Embryonic facial prominence (tissue), 1 donor: ENCODE data around the gene IRX2.

Source experiments
- DNase-seq: peaks from one replicate; pipeline ENCODE4 v3.0.0-alpha.2; 2016; ENCODE audit errors: extremely low spot score

The IRX2 gene

DNA sequence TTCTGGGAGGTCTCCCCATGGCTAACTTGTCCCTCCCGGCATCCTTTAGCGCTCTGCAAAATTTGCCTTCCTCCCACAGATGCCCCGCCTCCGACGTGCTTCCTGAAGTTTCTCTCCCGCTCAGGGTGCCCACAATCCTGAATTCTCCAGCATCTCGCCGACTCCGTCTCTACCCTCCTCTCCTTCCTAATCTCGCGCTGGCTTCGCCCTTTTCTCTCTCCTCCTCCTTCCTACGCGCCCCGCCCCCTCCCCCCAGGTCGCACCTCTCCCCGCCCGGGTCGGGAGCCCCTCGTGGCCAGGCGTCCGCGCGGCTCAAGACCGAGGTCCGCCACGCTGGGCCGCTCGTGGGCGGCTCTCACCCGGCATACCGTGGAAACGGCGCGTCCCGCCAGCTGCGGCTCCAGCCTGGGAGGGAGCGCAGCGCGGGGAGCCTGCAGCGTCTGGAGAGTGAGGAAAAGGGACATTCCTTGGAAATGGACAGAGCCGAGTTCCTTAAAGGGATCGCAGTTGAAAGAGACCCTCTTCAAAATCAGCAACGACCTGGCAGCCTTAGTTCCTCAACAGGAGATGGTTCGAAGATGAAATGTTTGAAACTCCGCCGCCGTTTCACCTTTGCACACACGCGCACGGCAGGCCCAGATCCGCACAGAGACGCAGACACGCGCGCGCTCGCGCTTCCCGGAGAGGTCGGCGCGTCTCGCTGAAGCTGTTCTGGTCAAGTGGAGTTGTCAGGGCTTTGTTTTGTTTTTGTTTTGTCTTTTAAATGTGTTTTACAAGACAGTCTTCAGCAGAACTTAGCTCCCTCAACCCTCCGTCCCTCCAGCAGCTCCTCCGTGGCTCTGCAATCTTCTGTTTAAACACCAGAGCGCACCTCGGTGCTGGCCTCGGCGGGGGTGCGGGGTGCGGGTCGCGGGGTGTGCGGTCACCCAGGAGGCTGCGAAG lies 5.0 kb upstream of the IRX2 start:
- DNase-seq, result no peak

DNA sequence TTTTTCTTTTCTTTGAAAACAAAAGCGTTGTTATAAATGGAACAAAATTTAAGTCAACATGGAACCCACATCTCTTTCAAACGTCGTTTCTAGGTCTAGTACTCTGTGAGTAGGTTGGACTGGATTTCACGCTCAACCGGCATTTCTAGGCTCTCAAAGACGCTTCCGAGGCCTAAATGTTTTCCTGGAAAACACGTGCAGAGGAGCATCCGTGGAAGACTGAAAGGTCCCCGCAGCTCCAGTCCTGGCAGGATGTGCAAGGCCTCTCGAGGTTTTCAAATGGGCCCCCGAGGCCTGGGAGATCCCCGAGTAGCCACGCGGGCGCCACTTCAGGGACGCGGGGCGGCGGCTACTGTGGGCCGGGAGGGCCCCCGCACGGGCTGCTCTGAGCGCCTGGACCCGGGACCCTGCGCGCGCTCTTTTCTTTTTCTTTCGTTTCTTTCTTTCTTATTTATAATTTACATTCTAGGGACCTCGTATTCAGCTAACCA lies 4.2 kb upstream of the IRX2 start:
- DNase-seq, result no peak

DNA sequence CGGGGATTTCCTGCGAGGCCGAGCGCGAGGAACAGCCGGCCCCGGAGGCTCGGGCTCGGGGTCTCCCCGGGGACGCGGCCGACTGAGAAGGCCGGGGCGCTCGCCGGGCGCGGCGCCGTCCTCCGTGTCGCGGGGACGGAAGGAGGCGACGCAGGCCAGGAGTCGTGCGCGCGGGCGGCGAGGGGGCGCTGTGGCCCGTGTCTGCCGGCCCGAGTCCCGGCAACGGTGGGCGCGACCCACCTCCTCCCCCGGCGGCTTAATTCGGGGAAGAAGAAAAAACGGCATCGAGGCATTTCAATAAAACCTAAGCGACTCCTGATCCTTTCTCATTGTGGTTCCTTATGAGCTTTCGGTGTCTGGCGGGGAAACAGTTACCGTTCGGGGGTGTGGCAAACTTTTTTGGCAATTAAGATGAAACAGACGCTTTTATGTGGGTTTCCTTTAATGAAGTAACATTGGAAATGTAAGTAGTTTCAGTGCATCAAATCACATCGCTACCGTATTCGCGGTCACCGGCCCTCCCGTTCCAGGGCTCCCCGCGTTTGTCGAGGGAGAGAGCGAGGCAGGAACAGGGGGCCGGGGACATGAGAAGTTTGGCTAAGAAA lies 3.7 kb upstream of the IRX2 start:
- DNase-seq, result no peak

DNA sequence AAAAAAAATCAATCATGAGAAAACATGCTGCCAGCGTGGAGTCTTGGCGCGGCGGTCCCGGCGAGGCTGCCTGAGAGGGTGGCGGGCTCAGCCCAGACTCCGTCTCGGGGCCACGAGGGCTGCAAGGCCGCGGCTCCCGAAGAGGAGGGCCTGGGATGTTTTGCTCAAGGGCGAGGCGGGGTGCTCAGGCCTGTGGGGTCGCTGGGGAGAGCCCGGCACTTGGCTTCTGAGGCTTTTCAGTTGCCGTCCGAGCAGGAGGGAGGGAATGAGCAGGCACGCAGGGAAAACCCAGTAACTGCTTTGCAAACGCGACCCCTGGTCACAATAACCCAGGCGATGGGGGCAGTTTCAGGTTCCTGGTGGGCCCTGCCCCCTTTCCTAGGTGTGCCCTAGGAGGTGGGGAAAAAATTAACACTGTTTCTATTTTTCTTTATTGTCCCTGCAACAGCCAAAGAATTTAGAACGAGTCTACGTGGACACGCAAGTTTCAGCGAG lies 3.2 kb upstream of the IRX2 start:
- no peak for DNase-seq

DNA sequence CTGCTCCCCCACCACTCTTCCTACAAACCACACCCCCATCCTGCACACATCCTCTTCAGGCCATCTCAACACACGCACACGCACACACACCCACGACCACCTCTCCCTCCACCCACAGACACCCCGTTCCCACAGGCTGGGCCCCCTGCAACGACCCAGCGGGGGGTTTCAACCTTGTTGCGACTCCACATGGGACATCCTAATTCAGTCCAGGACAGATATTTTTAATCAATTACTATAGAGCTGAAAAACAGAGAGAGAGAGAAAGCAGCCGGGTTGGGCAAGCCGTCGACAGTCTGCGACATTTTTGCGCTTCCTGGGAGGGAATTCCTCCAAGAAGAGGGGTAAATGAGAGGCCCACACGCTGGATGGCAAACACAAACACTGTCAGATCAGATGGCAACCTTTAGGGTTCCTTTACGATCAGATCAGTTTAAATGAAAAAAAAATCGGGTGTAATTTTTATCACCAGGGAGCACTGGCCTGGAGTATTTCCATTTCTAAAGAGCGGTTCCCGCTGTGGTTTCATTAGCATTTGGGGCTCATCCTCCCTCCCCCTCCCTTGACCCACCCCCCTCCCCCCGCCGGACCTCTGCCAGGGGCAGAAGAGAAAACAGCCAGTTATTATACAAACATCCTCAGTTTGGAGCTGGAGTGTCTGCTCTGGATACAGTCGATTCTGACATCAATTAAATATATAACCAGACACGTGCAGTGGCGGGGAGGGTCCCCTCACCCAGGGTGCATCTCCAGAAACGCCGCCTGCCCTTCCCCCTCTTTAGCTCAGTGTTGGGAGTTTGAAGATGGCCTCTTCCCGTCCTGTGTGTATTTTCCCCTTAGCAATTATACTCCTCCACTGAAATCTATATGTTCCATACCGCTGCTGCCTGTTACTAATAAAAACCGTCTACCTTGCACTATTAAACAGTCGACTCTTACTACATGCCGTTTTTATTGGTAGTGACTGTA lies 2.3 kb upstream of the IRX2 start:
- DNase-seq, result no peak

DNA sequence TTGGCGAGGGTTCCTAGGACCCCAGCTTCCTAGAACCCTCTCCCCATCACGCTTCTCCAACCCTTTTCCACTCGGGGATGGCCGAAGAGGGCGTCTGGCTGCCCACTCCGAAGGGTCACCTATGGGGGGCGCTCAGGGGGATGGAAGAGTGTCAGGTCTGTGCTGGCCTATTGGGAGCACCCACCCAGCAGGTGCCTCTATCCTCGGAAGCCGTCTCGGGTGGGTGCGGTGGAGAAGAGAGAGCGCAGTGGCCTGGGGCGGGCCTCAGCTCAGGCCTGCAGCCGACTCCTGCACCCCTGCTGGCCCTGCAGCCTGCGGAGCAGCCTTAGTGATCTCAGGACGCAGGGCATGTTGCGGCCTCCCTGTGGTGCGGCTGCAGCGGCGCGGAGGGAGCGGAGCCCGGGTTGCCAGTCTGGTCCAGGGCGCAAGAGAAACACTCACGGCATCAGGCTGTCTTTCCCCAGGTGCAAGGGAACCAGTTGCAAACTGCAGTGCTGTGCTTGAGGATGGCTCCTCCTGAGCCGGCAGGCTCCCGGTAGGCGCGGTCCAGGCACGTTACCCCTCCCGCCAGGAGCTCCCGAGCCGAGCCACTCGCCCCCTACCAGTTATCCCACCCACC lies 1.5 kb upstream of the IRX2 start:
- no peak for DNase-seq

DNA sequence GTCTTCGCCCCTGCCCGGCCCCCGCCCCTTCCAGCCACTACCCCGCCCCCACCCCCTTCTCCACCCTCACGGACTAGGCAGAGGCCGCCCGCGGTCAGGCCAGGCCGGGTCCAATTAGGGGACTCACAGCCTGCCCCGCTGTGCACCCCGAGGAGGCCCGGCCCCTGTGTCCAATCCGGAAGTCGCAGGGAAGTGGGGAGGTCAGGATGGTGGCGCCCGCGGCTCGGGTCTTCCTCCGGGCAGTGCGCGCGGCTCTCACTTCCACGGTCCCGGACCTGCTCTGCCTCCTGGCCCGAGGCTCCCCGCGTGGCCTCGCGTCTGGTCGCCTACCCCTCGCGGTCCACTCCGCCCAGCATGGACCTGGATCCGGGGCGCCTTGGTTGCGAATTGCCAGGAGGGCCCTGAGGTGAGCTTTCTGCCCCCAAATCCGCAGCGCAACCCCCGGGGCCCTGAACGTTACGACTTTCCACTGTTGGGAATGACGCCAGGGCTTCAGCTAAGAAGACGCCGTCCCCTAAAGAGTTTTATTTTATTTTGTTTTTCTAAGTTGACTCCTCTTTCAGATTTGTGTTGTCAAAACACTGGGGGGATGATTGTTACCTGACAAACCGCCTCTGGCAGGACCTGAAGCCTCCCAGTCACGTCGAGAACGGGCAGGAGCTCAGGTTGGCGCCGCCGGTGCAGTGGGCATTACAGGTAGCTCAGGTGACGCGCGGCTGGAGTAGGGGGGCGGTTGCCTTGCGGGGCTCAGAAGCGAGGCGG lies 763 bp upstream of the IRX2 start:
- DNase-seq, result no peak

DNA sequence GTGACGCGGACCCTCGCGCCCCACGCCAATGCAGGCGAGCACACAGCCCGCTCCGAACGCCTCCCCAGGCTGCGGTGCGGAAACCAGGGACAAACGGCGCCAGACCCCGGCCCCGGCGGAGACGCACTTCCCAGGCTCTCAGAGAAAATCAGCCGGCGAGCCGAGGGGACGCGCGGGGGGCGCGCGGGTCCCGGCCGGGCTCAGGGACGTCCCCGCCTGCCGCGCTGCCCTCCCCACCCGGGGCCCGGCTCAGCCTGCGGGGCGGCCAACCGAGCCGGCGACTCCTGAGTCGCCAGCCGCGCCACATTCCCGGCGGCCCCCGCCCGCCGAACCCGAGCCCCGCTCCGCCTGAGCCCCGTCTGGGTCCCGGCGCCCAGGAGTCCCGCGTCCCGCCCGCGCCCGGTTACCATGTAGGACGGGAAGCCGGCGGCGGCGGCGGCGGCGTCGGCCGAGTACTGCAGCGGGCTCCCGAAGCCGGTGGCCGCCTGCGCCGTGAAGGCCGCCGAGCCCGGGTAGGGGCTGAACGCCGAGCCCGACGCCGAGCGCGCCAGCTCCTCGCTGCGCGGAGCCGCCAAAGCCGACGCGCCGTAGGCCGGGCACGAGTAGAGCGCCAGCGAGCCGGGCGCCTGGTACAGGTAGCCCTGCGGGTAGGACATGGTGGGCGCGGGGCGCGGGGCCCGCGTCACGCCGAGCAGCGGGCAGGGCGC lies 566 bp downstream of the IRX2 start:
- no peak for DNase-seq

DNA sequence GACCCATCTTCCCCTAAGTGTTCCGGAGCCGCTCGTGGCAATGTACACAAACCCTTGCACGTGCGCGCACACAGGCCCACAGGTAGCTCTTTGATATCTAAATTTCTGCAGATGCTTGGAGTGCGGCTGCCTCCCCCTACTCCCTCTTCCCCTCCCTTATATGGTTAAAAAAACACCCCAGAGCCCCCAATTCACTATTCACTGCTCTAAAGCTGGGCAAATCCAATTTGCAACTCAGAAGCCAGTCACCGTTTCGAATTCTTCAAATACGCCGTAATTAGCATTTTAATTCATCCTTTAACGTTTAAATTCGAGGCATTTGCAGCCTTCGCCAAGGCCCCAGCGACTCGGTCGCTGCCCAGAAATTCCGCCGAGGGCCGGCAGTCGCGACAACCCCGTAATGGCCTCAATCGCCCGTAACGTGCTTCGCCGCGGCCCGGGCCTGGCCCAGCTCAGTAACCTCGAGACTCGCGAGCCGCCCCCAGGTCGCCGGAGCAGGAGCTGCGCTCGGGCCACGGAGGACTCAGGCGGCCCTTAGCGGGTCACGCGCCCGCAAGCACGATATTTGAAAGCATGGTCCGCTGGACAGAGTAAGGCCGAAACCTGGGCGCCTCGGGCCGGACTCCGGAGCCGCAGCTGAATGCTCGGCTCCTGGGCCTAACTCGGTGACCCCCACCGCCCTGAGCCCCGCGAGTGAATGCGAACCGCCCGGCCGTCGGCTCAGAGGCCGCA lies 1.3 kb downstream of the IRX2 start:
- no peak for DNase-seq

DNA sequence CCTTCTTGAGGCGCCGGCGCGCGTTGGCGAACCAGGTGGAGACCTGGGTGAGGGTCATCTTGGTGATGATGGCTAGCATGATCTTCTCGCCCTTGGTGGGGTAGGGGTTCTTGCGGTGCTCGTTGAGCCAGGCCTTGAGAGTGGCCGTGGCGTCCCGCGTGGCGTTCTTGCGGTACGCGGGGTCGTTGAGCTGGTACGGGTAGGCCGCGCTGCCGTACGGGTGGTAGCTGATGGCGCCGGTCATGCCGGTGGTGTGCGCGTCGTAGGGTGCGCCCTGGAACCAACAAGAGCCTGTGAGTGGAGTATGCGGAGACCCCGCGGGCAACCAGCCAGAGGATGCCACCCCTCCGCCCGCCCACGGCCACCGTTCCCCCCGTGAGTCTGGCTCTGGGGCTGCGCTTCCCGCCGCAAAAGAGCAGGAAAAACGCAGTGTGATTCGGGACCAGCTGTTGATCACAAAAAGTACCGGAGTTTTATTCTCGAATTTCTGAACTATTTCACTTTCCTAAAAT lies 1.9 kb downstream of the IRX2 start:
- no peak for DNase-seq

DNA sequence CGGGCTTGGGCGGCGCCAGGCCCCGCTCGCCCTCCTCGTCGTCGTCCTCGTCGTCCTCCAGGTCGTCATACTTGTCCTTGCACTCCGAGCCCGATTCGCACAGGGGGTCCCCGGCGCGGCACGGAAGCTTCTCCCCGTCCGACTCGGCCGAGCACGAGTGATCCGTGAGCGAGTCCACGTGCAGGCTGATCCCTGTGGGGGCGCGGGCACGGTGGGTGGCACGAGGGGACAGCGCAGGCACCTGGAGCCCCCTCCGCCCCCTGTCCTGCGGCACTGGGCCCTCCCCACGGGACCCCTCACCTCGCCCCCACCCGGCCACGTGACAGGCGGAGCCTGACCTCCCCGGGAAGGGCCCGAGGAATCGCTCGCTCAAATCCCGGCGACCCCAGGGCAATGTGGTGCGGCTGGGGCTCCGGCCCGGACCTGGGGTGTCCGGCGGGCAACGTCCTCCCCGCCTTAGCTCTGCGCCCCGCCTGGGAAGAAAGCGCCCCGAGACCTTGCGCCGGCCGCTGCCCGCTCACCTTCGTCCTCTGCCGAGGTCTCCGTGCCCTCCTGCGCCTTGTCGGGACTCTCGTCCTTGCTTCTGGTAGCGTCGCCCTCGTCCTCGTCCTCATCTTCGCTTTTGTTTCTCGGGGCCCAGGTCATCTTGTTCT lies 2.5 kb downstream of the IRX2 start:
- no peak for DNase-seq

DNA sequence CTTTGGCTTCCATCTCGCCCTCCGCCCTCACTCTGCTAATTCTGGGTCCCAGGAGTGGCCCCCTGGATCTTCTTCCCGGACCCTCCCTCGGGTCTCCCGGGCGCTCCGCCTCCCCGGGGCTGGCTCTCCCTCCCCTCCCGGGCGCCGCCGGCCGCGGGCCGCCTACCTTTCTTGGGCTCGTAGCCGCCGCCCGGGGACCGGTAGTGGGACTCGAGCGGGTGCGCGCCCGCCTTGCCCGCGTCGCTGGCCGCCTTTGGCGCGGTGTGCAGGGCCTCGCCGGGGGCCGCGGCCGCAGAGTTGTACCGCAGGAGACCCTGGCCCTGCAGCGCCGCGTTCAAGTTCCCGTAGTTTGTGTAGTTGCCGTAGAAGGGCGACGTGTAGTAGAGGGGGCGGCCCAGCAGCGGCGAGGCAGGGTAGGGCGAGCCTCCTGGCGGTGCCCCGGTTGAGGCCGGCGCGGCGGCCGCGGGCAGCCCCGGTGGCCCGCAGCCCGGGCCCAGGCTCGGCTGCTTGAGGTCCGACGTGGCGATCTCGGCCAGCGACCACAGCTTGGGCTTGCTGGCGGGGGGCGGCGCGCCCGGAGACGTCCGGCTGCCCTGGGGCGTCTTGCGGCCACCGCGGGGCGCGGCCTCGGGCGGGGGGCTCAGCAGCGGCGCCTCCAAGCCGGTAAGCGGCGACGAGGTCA lies 3.2 kb downstream of the IRX2 start:
- no peak for DNase-seq

DNA sequence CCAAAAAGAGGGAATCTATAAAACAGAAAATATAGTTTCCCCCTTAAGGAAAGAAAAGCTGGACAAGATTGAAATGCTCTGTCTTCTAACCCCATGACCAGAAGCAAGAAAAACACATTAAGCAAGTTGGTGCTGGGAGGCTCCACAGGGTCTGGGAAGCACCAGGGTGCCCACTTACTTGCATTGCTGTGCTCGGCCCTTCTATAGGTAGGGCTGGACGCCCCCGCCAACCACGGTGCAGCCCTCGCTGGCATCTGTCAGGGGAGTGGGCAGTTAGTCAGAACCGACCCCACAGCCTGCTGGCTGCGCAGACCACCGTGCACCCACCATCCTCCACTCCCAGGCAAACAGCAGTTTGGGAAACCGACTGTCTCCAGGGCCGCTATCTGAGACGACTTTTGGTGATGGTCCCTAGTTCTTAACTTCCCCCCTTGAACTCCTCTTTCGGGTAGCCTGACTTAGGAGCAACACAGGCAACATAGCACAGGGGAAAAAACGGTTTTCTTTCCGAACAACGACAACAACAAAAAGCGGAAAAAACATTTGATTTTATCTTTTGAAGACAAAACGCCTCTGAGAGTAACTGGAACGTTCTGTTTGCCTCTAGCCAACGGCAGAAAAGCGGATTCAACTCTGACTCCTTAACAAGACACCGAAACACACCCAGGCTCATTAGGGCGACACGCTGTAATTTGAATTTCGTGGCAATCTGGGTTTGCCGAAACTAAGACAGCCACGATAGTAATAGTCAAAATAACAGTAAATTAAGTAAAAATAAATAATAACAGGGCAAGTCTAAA lies 3.9 kb downstream of the IRX2 start:
- no peak for DNase-seq

DNA sequence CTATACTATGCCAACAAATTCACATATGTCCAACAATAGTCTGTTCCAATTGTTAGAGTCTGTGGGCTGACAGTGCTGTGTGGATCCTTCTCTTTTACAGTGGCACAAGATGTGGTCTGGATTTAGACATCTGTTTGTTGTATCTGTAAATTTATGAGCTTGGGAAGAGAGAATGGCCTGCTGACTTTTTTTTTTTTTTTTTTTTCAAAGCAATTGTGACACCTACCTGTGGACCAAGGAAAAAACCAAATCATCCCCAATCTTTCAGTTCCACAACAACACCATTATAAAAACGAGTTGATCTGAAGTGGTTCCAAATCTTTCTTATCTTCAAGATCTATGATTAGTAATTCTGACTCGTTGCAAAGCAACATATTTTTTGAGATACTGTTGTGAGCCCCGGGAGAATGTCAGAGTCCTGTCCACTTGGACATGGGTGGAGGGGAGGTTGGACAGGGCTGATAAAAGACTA lies 4.9 kb downstream of the IRX2 start:
- no peak for DNase-seq

DNA sequence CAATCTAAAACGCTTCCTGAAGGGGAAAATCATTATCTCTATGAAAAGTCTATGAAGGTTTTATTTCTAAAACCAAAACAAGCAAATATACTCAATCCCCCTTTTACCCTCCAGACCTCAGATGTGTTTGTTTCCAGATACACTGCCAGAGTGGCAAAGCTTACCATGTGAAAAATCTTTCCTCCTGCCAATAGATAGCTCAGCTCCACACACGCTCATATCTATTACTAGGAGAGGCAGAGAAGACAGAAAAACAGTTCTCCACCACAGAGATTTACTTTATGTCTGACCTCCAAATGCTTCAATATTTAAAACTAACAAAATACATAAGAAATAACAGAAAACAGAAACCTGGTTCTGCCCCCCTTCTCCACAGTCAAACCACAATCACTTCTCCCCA lies 7.0 kb downstream of the IRX2 start:
- DNase-seq, result no peak

DNA sequence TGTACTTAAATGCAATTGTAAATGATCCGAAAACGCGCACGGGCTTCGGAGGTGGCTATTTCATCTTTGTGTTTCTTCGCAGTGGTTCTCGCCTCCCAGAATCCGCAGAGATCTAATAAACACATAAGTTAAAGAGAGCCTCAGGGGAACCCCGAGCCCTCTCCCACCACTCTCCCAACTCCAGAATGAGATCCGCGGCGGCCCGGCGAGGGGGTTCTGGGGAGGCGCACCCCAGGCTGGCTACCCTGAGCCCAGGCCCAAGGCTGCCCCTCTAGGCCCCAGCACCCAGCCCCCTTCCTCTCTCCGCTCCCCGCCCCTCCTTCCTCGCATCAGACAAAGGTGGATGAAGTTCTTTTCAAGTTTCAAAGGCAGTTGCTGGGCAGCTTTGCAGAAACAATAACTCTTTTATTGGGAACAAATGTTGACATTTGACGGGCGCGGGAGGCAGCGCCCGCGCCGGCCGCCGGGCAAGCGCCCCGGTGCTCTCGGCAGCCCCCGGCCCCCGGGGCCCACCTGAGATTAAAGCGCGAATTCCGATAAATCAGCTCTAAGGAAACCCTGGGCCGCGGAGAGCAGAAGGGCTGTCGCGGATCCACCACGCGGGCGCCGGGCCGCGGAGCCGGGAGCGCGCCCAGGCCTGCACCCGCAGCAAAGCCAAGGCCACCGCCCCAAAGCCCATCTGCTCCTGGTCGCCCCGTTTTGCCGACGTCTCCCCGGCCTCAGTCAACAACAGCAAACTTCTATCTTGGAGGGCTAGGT lies 8.4 kb downstream of the IRX2 start:
- DNase-seq, result no peak
